Spleen (tissue), 7 donors: ENCODE measurements around the gene GPD1L.

Source experiments
- POLR2A ChIP-seq, 3 donors: fragments of 450-650 bp; IDR thresholded peaks; one replicate each; pipeline ENCODE4 v1.5.1; 2017; ENCODE audit warnings: antibody characterized with exemption in 3 of 3, mild to moderate bottlenecking in 1 of 3
- POLR2AphosphoS5 ChIP-seq, 3 donors: sonication (generic); formaldehyde crosslinking; IDR thresholded peaks; one replicate each; pipeline ENCODE4 v1.5.1; 2017; ENCODE audit warnings: antibody characterized with exemption in 3 of 3
- TF ChIP-seq, protein P1 (sequence below), 11 experiments: fragments of 200-600 bp in 7 of 11; fragments of 450-650 bp in 4 of 11; sonication (generic) in 4 of 11; IDR thresholded peaks in 8 of 11; conservative IDR thresholded peaks in 3 of 11; 1 replicate in 7 of 11; 2 replicates in 4 of 11; pipeline versions ENCODE4 v1.4.0 to v1.8.0; 2016 to 2021; ENCODE audit warnings: antibody characterized with exemption in 11 of 11, inconsistent platforms in 4 of 11, mild to moderate bottlenecking in 1 of 11
- donor health status: DM: no; HTN: no; CAD: no; lungs with moderate emphysema.
- donor health status: DM: no; HTN: no; CAD: no.
- donor health status: DM: no; HTN: no; CAD: no.

DNA sequence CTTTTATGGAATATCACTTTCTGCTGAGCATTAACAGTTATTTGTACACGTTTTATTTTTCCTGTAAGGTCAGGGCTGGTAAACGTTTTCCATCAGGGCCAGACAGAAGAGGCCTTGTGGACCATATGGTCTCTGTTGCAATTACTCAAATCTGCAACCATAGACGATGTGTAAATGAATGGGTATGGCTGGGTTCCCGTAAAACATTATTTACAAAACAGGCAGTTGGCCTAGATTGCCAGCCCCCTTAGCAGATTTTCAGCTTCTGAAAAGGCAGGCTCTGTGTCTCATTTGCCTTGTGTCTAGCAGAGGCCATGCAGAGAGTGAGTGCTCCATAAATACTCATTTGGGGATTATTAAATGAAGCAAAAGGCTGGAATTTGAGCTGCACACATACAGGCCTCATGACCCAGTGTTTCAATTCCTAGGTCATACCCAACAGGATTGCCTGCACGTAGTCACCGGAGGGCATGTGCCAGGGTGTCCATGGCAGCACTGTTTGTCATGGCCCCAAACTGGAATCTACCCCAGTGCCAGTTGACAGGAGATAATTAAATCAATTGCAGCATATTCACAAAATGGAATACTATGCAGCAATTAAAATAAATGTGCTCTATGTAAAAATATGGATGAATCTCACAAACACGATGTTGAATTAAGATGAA, 51.3 kb downstream of the GPD1L start:
- TF ChIP-seq, protein P1, sequence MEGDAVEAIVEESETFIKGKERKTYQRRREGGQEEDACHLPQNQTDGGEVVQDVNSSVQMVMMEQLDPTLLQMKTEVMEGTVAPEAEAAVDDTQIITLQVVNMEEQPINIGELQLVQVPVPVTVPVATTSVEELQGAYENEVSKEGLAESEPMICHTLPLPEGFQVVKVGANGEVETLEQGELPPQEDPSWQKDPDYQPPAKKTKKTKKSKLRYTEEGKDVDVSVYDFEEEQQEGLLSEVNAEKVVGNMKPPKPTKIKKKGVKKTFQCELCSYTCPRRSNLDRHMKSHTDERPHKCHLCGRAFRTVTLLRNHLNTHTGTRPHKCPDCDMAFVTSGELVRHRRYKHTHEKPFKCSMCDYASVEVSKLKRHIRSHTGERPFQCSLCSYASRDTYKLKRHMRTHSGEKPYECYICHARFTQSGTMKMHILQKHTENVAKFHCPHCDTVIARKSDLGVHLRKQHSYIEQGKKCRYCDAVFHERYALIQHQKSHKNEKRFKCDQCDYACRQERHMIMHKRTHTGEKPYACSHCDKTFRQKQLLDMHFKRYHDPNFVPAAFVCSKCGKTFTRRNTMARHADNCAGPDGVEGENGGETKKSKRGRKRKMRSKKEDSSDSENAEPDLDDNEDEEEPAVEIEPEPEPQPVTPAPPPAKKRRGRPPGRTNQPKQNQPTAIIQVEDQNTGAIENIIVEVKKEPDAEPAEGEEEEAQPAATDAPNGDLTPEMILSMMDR (IDR thresholded peaks at IDR 0.05 in 8 of 11, conservative IDR thresholded peaks at IDR 0.05 in 3 of 11): no peak
- TF ChIP-seq POLR2AphosphoS5 (IDR thresholded peaks at IDR 0.05) (no peak), POLR2A (IDR thresholded peaks at IDR 0.05) (no peak)
